K562 (cell line): ENCODE data around the gene TYMP. TPM values are rescaled to one million over a fixed set of nuclear protein-coding genes. Genes with fewer than 3 reads are reported as not detected.
A peak's percentile ranks its signal among the peaks of the same experiment; 100 is the strongest.

ENCODE experiments used
- CSDE1 ChIP-seq, 2 experiments: fragments of 450-650 bp; IDR thresholded peaks; 2 replicates each; pipeline ENCODE4 v1.6.1; 2016; ENCODE audit warnings: mild to moderate bottlenecking in 1 of 2
- KAT2B ChIP-seq: IDR thresholded peaks from one replicate; pipeline ENCODE4 v1.6.1; 2012; ENCODE audit warnings: low read depth, mild to moderate bottlenecking, control low read depth, inconsistent platforms, low read length, moderate library complexity
- MEF2D ChIP-seq: conservative IDR thresholded peaks from 2 replicates; pipeline ENCODE4 v1.6.1; 2016; ENCODE audit warnings: low read depth, missing genetic modification characterization, missing compliant biosample characterization
- MEIS2 ChIP-seq: fragments of 450-650 bp; IDR thresholded peaks from 2 replicates; pipeline ENCODE4 v1.6.1; 2014; ENCODE audit warnings: mild to moderate bottlenecking; ENCODE audit not compliant: partially characterized antibody
- PRPF4 ChIP-seq: fragments of 200-400 bp; formaldehyde crosslinking; IDR thresholded peaks from one replicate; pipeline ENCODE4 v1.6.1; 2017; ENCODE audit warnings: low read length, low read depth, mild to moderate bottlenecking; ENCODE audit not compliant: insufficient read depth, poor library complexity, severe bottlenecking
- SAP30 ChIP-seq: fragments of 200-600 bp; sonication (generic); IDR thresholded peaks from 2 replicates; pipeline ENCODE4 v1.6.1; 2012; ENCODE audit warnings: borderline replicate concordance, low read depth, mild to moderate bottlenecking, moderate library complexity, low read length, control low read depth, inconsistent platforms; ENCODE audit not compliant: insufficient read depth, poor library complexity, severe bottlenecking
- TBL1XR1 ChIP-seq, 2 experiments: IDR thresholded peaks; 2 replicates each; pipeline ENCODE4 v1.6.1; 2012; ENCODE audit warnings: improper control_type of control experiment in 2 of 2, low read length in 2 of 2, mild to moderate bottlenecking in 1 of 2
- polyA plus RNA-seq, 8 experiments: library from polyadenylated mRNA; depleted of rRNA in 4 of 8; stranded (reverse) in 5 of 8; unstranded in 3 of 8; fragments of >200 nt; fragmentation: Nextera tagmentation in 2 of 8; fragmentation: Illumina TruSeq in 1 of 8; extraction: Ambion mirVana in 2 of 8; extraction: Trizol in 1 of 8; gene quantifications; 2 replicates each; pipeline versions ENCODE4 v1.2.1 to v1.2.3, GENCODE V29; 2011 to 2014; ENCODE audit warnings: inconsistent platforms in 1 of 8, missing spikeins in 1 of 8
- total RNA-seq, 7 experiments: library from RNA; depleted of rRNA in 6 of 7; stranded (reverse); fragments of >200 nt in 6 of 7; fragmentation: Illumina TruSeq in 2 of 7; extraction: Trizol in 2 of 7; gene quantifications; 2 replicates each; pipeline versions ENCODE4 v1.2.1 to v1.2.3, GENCODE V29; 2011 to 2021; ENCODE audit warnings: low replicate concordance in 1 of 7
- TF ChIP-seq, protein P1 (sequence below): fragments of 450-650 bp; IDR thresholded peaks from 2 replicates; pipeline ENCODE4 v1.6.1; 2016; ENCODE audit warnings: mild to moderate bottlenecking, moderate library complexity
- TF ChIP-seq, protein P2 (sequence below): sonication (generic); formaldehyde crosslinking; IDR thresholded peaks from 2 replicates; pipeline ENCODE4 v1.8.1; 2023; ENCODE audit warnings: mild to moderate bottlenecking, missing genetic modification reagents

TYMP gene
- total and polyA plus RNA-seq, 9 of the 15 experiments (the other 6 are each of a cell fraction or from before 2014, with no cell fraction given) = 0.03 to 4.0 (median 2.4) TPM; not detected in 4

DNA sequence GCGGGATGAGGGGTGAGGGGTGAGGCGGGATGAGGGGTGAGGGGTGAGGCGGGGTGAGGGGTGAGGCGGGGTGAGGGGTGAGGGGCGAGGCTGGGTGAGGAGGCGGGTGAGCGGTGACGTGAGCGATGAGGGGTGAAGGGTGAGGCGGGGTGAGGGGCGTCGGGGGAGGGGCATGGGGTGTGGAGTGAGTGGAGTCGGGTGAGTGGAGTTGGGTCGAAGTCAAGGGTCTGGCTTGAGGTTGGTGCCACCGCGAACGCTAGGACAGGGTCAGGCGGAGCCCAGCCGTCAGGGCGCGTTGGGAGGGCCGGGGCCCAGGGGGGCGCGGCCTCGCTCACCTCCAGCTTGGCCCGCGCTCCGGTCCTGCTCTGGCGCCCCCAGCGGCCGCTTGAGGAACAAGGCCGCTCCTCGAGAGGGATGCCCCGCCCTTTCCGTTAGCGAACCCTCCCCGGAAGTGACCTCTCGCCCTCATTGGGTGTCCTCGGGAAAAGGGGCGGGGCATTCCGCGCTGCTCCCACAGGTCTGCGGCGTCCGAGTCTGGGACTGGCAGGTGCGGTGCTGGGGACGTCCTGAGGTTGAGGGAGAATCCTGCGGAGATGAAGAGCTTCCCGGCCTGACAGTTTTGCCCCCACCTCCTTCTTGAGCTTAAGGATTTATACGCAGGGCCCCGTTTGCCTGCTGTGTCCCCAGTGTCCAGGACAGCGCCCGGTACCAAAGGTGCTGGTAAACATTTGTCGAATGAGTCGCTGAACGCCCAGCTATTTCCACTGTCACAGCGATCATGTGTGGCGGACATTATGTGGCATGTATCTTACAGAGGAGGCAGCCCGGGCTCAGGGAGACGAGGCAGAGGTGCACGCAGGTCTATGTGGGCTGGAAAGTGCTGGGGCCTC is 33.0 kb upstream of the TYMP start, which contains the start of gene SYCE3 (continued):
- TF ChIP-seq, protein P1, sequence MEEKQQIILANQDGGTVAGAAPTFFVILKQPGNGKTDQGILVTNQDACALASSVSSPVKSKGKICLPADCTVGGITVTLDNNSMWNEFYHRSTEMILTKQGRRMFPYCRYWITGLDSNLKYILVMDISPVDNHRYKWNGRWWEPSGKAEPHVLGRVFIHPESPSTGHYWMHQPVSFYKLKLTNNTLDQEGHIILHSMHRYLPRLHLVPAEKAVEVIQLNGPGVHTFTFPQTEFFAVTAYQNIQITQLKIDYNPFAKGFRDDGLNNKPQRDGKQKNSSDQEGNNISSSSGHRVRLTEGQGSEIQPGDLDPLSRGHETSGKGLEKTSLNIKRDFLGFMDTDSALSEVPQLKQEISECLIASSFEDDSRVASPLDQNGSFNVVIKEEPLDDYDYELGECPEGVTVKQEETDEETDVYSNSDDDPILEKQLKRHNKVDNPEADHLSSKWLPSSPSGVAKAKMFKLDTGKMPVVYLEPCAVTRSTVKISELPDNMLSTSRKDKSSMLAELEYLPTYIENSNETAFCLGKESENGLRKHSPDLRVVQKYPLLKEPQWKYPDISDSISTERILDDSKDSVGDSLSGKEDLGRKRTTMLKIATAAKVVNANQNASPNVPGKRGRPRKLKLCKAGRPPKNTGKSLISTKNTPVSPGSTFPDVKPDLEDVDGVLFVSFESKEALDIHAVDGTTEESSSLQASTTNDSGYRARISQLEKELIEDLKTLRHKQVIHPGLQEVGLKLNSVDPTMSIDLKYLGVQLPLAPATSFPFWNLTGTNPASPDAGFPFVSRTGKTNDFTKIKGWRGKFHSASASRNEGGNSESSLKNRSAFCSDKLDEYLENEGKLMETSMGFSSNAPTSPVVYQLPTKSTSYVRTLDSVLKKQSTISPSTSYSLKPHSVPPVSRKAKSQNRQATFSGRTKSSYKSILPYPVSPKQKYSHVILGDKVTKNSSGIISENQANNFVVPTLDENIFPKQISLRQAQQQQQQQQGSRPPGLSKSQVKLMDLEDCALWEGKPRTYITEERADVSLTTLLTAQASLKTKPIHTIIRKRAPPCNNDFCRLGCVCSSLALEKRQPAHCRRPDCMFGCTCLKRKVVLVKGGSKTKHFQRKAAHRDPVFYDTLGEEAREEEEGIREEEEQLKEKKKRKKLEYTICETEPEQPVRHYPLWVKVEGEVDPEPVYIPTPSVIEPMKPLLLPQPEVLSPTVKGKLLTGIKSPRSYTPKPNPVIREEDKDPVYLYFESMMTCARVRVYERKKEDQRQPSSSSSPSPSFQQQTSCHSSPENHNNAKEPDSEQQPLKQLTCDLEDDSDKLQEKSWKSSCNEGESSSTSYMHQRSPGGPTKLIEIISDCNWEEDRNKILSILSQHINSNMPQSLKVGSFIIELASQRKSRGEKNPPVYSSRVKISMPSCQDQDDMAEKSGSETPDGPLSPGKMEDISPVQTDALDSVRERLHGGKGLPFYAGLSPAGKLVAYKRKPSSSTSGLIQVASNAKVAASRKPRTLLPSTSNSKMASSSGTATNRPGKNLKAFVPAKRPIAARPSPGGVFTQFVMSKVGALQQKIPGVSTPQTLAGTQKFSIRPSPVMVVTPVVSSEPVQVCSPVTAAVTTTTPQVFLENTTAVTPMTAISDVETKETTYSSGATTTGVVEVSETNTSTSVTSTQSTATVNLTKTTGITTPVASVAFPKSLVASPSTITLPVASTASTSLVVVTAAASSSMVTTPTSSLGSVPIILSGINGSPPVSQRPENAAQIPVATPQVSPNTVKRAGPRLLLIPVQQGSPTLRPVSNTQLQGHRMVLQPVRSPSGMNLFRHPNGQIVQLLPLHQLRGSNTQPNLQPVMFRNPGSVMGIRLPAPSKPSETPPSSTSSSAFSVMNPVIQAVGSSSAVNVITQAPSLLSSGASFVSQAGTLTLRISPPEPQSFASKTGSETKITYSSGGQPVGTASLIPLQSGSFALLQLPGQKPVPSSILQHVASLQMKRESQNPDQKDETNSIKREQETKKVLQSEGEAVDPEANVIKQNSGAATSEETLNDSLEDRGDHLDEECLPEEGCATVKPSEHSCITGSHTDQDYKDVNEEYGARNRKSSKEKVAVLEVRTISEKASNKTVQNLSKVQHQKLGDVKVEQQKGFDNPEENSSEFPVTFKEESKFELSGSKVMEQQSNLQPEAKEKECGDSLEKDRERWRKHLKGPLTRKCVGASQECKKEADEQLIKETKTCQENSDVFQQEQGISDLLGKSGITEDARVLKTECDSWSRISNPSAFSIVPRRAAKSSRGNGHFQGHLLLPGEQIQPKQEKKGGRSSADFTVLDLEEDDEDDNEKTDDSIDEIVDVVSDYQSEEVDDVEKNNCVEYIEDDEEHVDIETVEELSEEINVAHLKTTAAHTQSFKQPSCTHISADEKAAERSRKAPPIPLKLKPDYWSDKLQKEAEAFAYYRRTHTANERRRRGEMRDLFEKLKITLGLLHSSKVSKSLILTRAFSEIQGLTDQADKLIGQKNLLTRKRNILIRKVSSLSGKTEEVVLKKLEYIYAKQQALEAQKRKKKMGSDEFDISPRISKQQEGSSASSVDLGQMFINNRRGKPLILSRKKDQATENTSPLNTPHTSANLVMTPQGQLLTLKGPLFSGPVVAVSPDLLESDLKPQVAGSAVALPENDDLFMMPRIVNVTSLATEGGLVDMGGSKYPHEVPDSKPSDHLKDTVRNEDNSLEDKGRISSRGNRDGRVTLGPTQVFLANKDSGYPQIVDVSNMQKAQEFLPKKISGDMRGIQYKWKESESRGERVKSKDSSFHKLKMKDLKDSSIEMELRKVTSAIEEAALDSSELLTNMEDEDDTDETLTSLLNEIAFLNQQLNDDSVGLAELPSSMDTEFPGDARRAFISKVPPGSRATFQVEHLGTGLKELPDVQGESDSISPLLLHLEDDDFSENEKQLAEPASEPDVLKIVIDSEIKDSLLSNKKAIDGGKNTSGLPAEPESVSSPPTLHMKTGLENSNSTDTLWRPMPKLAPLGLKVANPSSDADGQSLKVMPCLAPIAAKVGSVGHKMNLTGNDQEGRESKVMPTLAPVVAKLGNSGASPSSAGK = no peak
- TF ChIP-seq TBL1XR1 (IDR thresholded peaks at IDR 0.05; ENCODE audit: low read length in 2 of 2) = no peak
- no peak for TF ChIP-seq MEF2D
- TF ChIP-seq CSDE1 (IDR thresholded peaks at IDR 0.05) = no peak
- peak; percentile 25 for TF ChIP-seq MEIS2
- TF ChIP-seq, protein P2, sequence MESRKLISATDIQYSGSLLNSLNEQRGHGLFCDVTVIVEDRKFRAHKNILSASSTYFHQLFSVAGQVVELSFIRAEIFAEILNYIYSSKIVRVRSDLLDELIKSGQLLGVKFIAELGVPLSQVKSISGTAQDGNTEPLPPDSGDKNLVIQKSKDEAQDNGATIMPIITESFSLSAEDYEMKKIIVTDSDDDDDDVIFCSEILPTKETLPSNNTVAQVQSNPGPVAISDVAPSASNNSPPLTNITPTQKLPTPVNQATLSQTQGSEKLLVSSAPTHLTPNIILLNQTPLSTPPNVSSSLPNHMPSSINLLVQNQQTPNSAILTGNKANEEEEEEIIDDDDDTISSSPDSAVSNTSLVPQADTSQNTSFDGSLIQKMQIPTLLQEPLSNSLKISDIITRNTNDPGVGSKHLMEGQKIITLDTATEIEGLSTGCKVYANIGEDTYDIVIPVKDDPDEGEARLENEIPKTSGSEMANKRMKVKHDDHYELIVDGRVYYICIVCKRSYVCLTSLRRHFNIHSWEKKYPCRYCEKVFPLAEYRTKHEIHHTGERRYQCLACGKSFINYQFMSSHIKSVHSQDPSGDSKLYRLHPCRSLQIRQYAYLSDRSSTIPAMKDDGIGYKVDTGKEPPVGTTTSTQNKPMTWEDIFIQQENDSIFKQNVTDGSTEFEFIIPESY (CRISPR knock-in tag) = no peak
- no peak for TF ChIP-seq PRPF4
- no peak for TF ChIP-seq KAT2B
- TF ChIP-seq SAP30 = no peak
